Stomach smooth muscle (tissue), 2 donors: ENCODE measurements around the gene YAF2.

Experiments
- H3K27ac ChIP-seq: one replicate; pipeline ENCODE4 v1.7.0; 2013; ENCODE audit warnings: mild to moderate bottlenecking, low read length, inconsistent platforms
- H3K27me3 ChIP-seq, 2 donors: one replicate each; pipeline ENCODE4 v1.7.0; 2013; ENCODE audit warnings: low read length in 2 of 2; ENCODE audit not compliant: insufficient read depth in 2 of 2, control insufficient read depth in 1 of 2
- H3K36me3 ChIP-seq, 2 donors: one replicate each; pipeline ENCODE4 v1.7.0; 2013; ENCODE audit warnings: low read length in 2 of 2; ENCODE audit not compliant: control insufficient read depth in 2 of 2, insufficient read depth in 2 of 2
- H3K4me1 ChIP-seq: one replicate; pipeline ENCODE4 v1.7.0; 2013; ENCODE audit warnings: low read length; ENCODE audit not compliant: control insufficient read depth, insufficient read depth
- H3K4me3 ChIP-seq, 2 donors: one replicate each; pipeline ENCODE4 v1.7.0; 2013; ENCODE audit warnings: low read length in 2 of 2
- H3K9ac ChIP-seq, 2 donors: one replicate each; pipeline ENCODE4 v1.7.0; 2013; ENCODE audit warnings: low read length in 2 of 2, mild to moderate bottlenecking in 1 of 2
- H3K9me3 ChIP-seq, 2 donors: one replicate each; pipeline ENCODE4 v1.7.0; 2013; ENCODE audit warnings: low read length in 2 of 2; ENCODE audit not compliant: control insufficient read depth in 2 of 2
- donor health status: healthy.
- donor health status: Pancreatic carcinoma.

Gene YAF2

DNA sequence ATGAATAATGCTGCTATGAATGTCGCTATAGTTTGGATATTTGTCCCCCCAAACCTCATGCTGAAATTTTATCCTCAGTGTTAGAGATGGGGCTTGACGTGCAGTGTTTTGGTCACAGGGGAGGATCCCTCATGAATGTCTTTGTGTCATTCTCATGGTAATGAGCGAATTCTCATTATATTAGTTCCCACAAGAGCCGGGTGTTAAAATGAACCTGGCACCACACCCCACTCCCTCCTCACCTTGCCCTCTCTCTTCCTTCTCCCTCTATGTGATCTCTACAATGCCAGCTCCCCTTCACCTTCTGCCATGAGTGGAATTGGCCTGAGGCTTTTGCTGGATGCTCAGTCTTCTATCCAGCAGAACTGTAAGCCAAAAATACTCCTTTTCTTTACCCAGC, 37.5 kb upstream of the YAF2 start:
- Histone ChIP-seq H3K27me3 (no peaks in the 10 kb centered on the region), H3K9ac (no peak overlapping the region), H3K9me3 (no peaks in the 10 kb centered on the region), H3K27ac (no peak overlapping the region), H3K36me3 (no peaks in the 10 kb centered on the region), H3K4me3 (no peak overlapping the region), H3K4me1 (no peaks in the 10 kb centered on the region)

DNA sequence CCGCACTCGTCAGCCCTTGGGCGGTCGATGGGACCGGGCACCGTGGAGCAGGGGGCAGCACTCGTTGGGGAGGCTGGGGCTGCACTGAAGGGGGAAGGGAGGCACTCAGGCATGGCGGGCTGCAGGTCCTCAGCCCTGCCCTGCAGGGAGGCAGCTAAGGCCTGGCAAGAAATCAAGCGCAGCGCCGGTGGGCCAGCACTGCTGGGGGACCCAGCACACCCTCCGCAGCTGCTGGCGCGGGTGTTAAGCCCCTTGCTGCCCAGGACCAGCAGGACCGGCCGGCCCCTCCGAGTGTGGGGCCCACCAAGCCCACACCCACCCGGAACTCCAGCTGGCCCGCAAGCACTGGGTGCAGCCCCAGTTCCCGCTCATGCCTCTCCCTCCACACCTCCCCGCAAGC, 35.7 kb upstream of the YAF2 start:
- no peaks in the 10 kb centered on the region for H3K9me3 ChIP-seq
- no peaks in the 10 kb centered on the region for H3K27me3 ChIP-seq
- no peak overlapping the region for H3K9ac ChIP-seq
- H3K4me1 ChIP-seq, result no peaks in the 10 kb centered on the region
- no peak overlapping the region for H3K27ac ChIP-seq
- no peaks in the 10 kb centered on the region for H3K36me3 ChIP-seq
- no peak overlapping the region for H3K4me3 ChIP-seq

DNA sequence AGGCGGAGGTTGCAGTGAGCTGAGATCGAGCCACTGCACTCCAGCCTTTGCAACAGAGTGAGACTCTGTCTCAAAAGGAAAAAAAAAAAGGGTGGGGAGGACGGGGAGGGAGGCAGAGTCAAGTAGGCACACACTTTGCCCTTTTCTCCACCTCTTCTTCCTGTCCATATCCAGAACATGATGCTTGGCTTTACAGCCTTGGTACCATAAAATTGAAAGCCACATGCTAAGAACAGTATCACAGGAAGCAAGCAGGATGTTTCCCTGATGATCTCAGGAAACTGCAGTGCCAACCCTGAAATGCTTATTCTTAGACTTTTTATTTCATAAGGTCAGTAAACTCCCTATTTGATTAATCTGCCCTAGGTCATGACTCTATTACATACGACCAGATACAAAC, 32.5 kb upstream of the YAF2 start:
- Histone ChIP-seq H3K36me3 (no peaks in the 10 kb centered on the region), H3K27ac (no peak overlapping the region), H3K27me3 (no peaks in the 10 kb centered on the region)

DNA sequence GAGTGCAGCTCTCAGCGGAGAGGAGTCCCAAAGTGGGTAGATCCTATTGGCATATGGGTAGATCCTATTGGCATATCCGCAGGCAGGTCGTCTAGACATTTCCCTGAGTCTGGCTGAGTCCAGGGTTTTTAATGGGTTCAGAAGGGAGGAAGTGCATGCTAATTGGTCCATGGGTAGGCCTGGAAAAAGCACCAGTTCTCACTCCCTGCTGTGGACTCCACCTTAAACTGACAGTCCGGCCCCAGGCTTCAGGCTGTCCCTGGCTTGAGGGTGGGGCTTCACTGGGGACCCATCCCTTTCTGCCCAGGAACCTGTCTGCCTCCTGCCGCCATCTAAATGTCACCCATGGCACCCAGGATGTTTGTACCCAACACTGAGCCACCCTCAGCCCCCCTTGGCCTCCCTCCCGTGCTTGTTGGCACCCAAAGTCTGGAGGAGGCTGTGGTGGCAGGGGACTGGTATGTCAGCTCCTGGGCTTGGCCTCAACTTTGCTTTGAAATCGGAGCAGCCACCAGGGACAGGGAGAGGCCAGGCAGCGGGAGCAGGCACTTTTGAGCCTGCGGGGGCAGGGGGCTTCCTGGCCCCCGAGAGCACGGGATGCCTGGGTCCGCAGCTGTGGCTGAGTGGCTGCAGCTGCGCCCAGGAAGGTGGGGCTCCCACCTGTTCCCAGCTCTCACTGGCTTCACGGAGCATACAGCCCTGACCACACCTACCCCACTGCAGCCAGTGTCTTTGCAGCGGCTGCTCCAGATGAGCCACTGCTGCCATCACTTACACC, 29.6 kb upstream of the YAF2 start:
- Histone ChIP-seq H3K27ac (no peak overlapping the region), H3K36me3 (no peaks in the 10 kb centered on the region), H3K4me3 (no peak overlapping the region), H3K9me3 (no peaks in the 10 kb centered on the region), H3K4me1 (no peaks in the 10 kb centered on the region), H3K9ac (no peak overlapping the region), H3K27me3 (no peaks in the 10 kb centered on the region)

More for the DNA sequence above, 32.5 kb upstream of the YAF2 start:
- H3K9ac ChIP-seq, result no peak overlapping the region
- H3K9me3 ChIP-seq, result no peaks in the 10 kb centered on the region
- no peak overlapping the region for H3K4me3 ChIP-seq
- H3K4me1 ChIP-seq, result no peaks in the 10 kb centered on the region

DNA sequence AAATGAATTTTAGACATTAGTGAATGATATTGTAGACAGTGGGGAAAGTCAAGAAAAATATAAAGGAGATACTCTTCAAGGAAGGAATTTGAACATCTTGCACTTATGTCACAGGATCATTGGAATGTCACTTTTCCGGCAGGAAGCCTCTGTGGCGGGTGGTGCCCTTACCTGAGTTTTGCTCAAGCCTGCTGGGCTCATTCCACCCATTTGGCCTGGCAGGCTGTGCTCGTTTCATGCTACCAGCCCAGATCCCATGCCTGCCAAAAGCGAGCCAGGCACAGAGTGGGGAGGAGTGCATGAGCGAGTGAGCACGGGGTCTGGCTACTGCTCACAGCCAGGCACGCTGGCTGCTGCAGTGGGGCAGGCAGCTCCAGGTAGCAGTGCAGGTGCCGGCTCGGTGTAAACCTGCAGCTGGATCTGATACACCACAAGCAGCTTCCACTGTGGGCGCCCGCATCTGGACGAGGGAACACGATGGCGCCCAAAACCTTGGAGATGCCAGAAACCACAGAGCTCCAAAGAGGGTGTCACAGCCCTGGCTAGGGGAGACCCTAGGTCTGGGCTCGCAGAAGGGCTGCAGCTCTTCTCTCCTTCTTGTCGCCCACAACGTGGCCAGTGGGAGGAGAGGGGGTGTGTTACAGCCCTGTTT, 28.7 kb upstream of the YAF2 start:
- no peak overlapping the region for H3K9ac ChIP-seq
- no peak overlapping the region for H3K27ac ChIP-seq
- no peak overlapping the region for H3K4me3 ChIP-seq
- H3K4me1 ChIP-seq, result no peaks in the 10 kb centered on the region
- no peaks in the 10 kb centered on the region for H3K9me3 ChIP-seq
- H3K36me3 ChIP-seq, result no peaks in the 10 kb centered on the region
- no peaks in the 10 kb centered on the region for H3K27me3 ChIP-seq

DNA sequence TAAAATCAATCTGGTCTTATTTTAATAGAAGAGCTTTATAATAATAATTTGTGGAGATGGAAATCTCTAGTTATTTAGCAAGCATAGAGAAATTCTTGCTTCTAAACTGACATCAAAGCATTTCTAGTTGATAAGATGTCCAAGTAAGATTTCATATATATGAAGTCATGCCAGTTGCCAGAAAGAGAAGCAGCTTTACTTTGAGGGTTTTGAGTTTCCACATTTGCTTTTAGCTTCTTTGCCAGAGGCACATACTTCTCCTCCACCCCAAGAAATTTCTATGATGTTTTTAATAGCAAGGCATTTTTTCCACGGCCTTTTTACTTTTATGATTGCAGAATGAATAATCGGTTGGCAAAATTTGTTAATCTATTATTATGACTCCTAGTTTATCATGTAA, 24.2 kb upstream of the YAF2 start:
- no peaks in the 10 kb centered on the region for H3K4me1 ChIP-seq
- H3K27ac ChIP-seq, result no peak overlapping the region
- H3K36me3 ChIP-seq, result no peaks in the 10 kb centered on the region
- H3K4me3 ChIP-seq, result no peak overlapping the region
- H3K9ac ChIP-seq, result no peak overlapping the region
- no peaks in the 10 kb centered on the region for H3K27me3 ChIP-seq
- H3K9me3 ChIP-seq, result no peaks in the 10 kb centered on the region

DNA sequence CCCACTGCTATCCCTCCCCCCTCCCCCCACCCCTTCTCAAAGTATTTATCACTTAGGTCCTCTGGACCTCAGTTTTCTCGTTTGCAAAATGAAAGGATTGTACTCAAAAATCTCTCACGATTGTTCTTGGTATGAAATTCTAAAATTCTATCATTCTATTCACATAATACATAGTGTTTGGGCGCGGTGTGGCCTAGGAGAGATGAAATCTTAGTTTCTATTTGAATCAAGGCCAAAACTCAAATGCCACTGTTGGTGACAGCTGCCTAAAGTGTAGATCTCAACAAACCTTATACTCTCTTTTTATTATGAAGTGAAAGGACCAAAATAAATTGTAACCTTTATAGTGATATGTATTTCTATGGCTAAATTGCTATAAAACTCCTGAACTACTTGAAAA, 23.7 kb upstream of the YAF2 start:
- H3K9ac ChIP-seq, result no peak overlapping the region
- H3K9me3 ChIP-seq, result no peaks in the 10 kb centered on the region
- H3K27me3 ChIP-seq, result no peaks in the 10 kb centered on the region
- H3K36me3 ChIP-seq, result no peaks in the 10 kb centered on the region
- no peak overlapping the region for H3K4me3 ChIP-seq
- H3K4me1 ChIP-seq, result no peaks in the 10 kb centered on the region
- H3K27ac ChIP-seq, result no peak overlapping the region

DNA sequence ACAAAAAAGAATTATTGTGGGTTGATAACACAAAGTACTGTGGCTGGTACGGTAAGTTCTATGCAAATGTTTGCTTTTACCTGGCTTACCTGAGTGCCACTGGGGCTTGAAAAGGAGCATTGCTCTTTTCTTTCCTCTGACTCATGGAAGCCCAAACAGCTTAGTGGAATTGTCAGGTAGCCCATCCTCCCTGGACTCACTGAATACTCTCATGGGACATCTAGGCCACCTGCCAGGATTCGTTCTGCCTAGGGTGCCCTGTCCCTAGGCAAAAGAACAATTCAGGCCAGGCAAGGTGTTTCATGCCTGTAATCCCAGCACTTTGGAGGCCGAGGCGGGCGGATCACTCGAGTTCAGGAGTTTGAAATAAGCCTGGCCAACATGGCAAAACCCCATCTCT, 22.5 kb upstream of the YAF2 start:
- H3K27ac ChIP-seq, result no peak overlapping the region
- no peaks in the 10 kb centered on the region for H3K36me3 ChIP-seq
- no peaks in the 10 kb centered on the region for H3K4me1 ChIP-seq
- H3K27me3 ChIP-seq, result no peaks in the 10 kb centered on the region
- H3K9ac ChIP-seq, result no peak overlapping the region
- no peak overlapping the region for H3K4me3 ChIP-seq
- H3K9me3 ChIP-seq, result no peaks in the 10 kb centered on the region

DNA sequence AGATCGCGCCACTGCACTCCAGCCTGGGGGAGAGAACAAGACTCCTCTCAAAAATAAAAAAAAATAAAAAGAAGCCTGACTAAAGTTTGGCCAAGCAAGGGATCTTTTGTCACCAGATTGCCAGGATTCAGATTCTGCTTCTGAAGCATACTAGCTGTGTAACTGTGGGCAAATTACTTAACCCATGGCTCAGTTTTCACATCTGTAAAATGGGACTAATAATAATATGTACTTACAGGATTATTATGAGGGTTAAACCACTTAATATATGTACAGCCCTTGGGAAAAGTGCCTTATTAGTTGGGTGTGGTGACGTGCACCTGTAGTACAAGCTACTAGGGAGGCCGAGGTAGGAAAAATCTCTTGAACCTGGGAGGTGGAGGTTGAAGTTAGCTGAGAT, 21.7 kb upstream of the YAF2 start:
- Histone ChIP-seq H3K9ac (no peak overlapping the region), H3K4me1 (no peaks in the 10 kb centered on the region), H3K27ac (no peak overlapping the region), H3K36me3 (no peaks in the 10 kb centered on the region), H3K9me3 (no peaks in the 10 kb centered on the region), H3K4me3 (no peak overlapping the region), H3K27me3 (no peaks in the 10 kb centered on the region)

DNA sequence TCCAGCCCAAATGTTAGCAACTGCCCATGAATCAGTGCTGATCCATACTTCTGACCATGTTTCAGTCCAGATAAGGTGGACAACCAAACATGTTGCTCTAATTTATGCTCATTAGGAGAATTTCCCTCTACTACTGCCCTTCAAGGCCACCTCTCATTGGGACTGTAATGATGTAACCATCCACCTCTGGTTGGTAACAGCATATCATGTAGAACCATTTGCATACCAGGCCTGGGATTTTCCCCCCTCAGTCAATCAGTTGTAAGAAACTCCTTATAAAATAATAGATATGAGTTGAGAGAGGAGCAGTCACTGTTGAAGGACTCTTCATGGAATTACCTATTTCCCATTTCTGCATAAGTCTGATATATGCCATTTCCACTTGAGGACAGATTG, 17.8 kb upstream of the YAF2 start:
- Histone ChIP-seq H3K27ac (no peak overlapping the region), H3K36me3 (no peaks in the 10 kb centered on the region), H3K4me3 (no peak overlapping the region), H3K9me3 (no peaks in the 10 kb centered on the region), H3K4me1 (no peaks in the 10 kb centered on the region), H3K9ac (no peak overlapping the region), H3K27me3 (no peaks in the 10 kb centered on the region)

DNA sequence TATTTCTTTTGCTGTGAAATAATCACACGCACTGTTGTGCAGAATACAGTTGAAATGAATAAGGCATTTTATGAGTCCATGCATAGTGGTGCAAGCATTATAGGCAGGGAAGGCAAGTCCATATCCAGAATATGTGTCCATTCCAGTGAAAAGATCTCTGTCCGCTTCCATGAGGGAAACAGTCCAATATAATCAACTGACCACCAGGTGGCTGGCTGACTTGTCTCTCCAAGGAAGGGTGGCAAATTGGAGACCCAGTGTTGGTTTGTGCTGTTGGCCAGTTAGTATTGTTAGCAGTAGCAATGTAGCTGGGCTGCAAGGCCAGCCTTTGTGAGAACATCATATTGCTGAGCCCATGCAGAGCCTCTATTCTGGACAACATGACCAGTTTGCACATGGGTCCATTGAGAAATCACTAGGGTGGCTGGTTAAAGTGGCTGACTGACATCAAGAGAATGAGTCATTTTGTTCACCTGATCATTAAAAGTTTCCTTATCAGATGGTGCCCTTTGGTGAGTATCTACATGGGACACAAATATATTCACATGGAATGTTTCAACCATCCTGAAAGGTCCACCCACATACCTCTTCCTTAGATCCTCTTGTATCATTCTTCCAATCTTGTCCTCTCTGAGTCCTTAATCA, 17.3 kb upstream of the YAF2 start:
- Histone ChIP-seq H3K4me1 (no peaks in the 10 kb centered on the region), H3K36me3 (no peaks in the 10 kb centered on the region), H3K9me3 (no peaks in the 10 kb centered on the region), H3K4me3 (no peak overlapping the region), H3K27me3 (no peaks in the 10 kb centered on the region), H3K27ac (no peak overlapping the region), H3K9ac (no peak overlapping the region)
